H1 (cell line): ENCODE results near the gene CCNT1. TPM values are rescaled to one million over a fixed set of nuclear protein-coding genes. Genes with fewer than 3 reads are reported as not detected.

Experiments used
- CTCF ChIA-PET: fragments of 300-600 bp; sonication (Branson Sonifier 250); formaldehyde crosslinking; loops from one replicate; lab custom pipeline; 2021; ENCODE audit not compliant: partially characterized antibody; lab: Charles Lee
- POLR2A ChIA-PET: fragments of 300-600 bp; sonication (Branson Sonifier 250); formaldehyde crosslinking; loops from one replicate; lab custom pipeline; 2021; ENCODE audit warnings: inconsistent platforms; ENCODE audit not compliant: partially characterized antibody; lab: Charles Lee
- DNase-seq, 2 experiments: peaks; one replicate each; pipeline versions ENCODE4 v3.0.0 to v3.0.0-alpha.2; 2010 to 2022; ENCODE audit warnings: low spot score in 2 of 2, low read depth in 1 of 2, mixed read lengths in 1 of 2
- FAIRE-seq: peaks from 2 replicates; lab custom pipeline; 2011; peaks lifted over from hg19 to GRCh38; lab: Jason Lieb, UNC
- H2AFZ ChIP-seq: 2 replicates; pipeline ENCODE4 v1.8.1; 2012; ENCODE audit warnings: low read length, inconsistent platforms
- H2AK5ac ChIP-seq: 2 replicates; pipeline ENCODE4 v1.6.1; 2013; ENCODE audit warnings: low read depth, low read length
- H2BK120ac ChIP-seq: replicated peaks from 2 replicates; pipeline ENCODE3; 2013; ENCODE audit warnings: low read depth, low read length, inconsistent platforms
- H2BK12ac ChIP-seq: 2 replicates; pipeline ENCODE4 v1.6.1; 2013; ENCODE audit warnings: low read depth, low read length
- H2BK15ac ChIP-seq: 2 replicates; pipeline ENCODE4 v1.6.1; 2013; ENCODE audit warnings: low read length
- H2BK20ac ChIP-seq: 2 replicates; pipeline ENCODE4 v1.6.1; 2013; ENCODE audit warnings: low read length
- H2BK5ac ChIP-seq: 2 replicates; pipeline ENCODE4 v1.6.1; 2013; ENCODE audit warnings: low read depth, low read length
- H3K14ac ChIP-seq: 2 replicates; pipeline ENCODE4 v1.6.1; 2013; ENCODE audit warnings: inconsistent platforms; ENCODE audit not compliant: insufficient read length
- H3K18ac ChIP-seq: 2 replicates; pipeline ENCODE4 v1.6.1; 2013; ENCODE audit warnings: low read length; ENCODE audit errors: extremely low read depth
- H3K23ac ChIP-seq: 2 replicates; pipeline ENCODE4 v1.6.1; 2013; ENCODE audit warnings: inconsistent platforms; ENCODE audit not compliant: insufficient read length
- H3K23me2 ChIP-seq: 2 replicates; pipeline ENCODE4 v1.6.1; 2013; ENCODE audit warnings: low read depth, low read length
- H3K27ac ChIP-seq: 2 replicates; pipeline ENCODE4 v1.6.1; 2011; ENCODE audit warnings: low read depth, low read length, inconsistent platforms
- H3K27me3 ChIP-seq, 4 experiments: replicated peaks in 1 of 4; 1 replicate in 1 of 4; 2 replicates in 3 of 4; pipeline versions ENCODE4 v1.6.1 to v1.8.1; 2011 to 2013; ENCODE audit warnings: low read length in 3 of 4, mild to moderate bottlenecking in 3 of 4, inconsistent platforms in 2 of 4, mixed read lengths in 2 of 4, moderate library complexity in 1 of 4; ENCODE audit not compliant: control insufficient read depth in 3 of 4, insufficient read depth in 3 of 4; ENCODE audit errors: extremely low read depth in 1 of 4
- H3K36me3 ChIP-seq, 4 experiments: 2 replicates each; pipeline versions ENCODE4 v1.6.1 to v1.8.1; 2011 to 2013; ENCODE audit warnings: mild to moderate bottlenecking in 4 of 4, low read length in 3 of 4, moderate library complexity in 2 of 4, control low read depth in 1 of 4, inconsistent platforms in 1 of 4; ENCODE audit not compliant: insufficient read depth in 4 of 4, control insufficient read depth in 2 of 4
- H3K4ac ChIP-seq: replicated peaks from 2 replicates; pipeline ENCODE3; 2013; ENCODE audit warnings: low read length, low read depth, mixed read lengths, inconsistent platforms; ENCODE audit not compliant: insufficient read length
- H3K4me1 ChIP-seq, 4 experiments: replicated peaks in 1 of 4; 1 replicate in 1 of 4; 2 replicates in 3 of 4; pipeline versions ENCODE4 v1.6.1 to v1.8.1; 2011 to 2013; ENCODE audit warnings: low read length in 3 of 4, inconsistent platforms in 2 of 4, mixed read lengths in 1 of 4; ENCODE audit not compliant: insufficient read depth in 4 of 4, control insufficient read depth in 3 of 4
- H3K4me2 ChIP-seq, 2 experiments: 2 replicates each; pipeline versions ENCODE4 v1.6.1 to v1.8.1; 2011 to 2013; ENCODE audit warnings: low read depth in 2 of 2, low read length in 2 of 2, control low read depth in 1 of 2, inconsistent platforms in 1 of 2, mild to moderate bottlenecking in 1 of 2; ENCODE audit not compliant: insufficient read depth in 1 of 2
- H3K4me3 ChIP-seq, 4 experiments: fragments of 200-600, 300-600 bp in 1 of 4; sonication (generic), shearing (Covaris generic), sonication (Bioruptor Twin) in 1 of 4; 2 replicates each; pipeline versions ENCODE4 v1.5.1 to v1.8.1; 2011 to 2016; ENCODE audit warnings: low read length in 4 of 4, low read depth in 3 of 4, control low read depth in 2 of 4, inconsistent platforms in 2 of 4, mild to moderate bottlenecking in 2 of 4, mixed read lengths in 1 of 4, moderate library complexity in 1 of 4; ENCODE audit not compliant: insufficient read depth in 2 of 4; ENCODE audit errors: extremely low read depth in 1 of 4
- H3K56ac ChIP-seq: replicated peaks from 2 replicates; pipeline ENCODE3; 2013; ENCODE audit warnings: low read depth, mild to moderate bottlenecking, mixed read lengths, low read length, inconsistent platforms; ENCODE audit not compliant: insufficient read length
- H3K79me1 ChIP-seq: 2 replicates; pipeline ENCODE4 v1.6.1; 2013; ENCODE audit warnings: low read depth, low read length, control low read depth
- H3K79me2 ChIP-seq, 2 experiments: 2 replicates each; pipeline versions ENCODE4 v1.6.1 to v1.8.1; 2012 to 2013; ENCODE audit warnings: low read length in 2 of 2, mild to moderate bottlenecking in 2 of 2, inconsistent platforms in 1 of 2; ENCODE audit not compliant: insufficient read depth in 2 of 2, control insufficient read depth in 1 of 2
- H3K9ac ChIP-seq, 4 experiments: replicated peaks in 1 of 4; 1 replicate in 1 of 4; 2 replicates in 3 of 4; pipeline versions ENCODE4 v1.6.1 to v1.8.1; 2011 to 2013; ENCODE audit warnings: low read depth in 3 of 4, low read length in 3 of 4, control low read depth in 2 of 4, mild to moderate bottlenecking in 2 of 4, moderate library complexity in 2 of 4, inconsistent platforms in 1 of 4; ENCODE audit errors: extremely low read depth in 1 of 4
- H3K9me3 ChIP-seq, 2 experiments: 2 replicates each; pipeline versions ENCODE4 v1.6.1 to v1.8.1; 2012 to 2013; ENCODE audit warnings: mild to moderate bottlenecking in 2 of 2, moderate library complexity in 2 of 2, control low read depth in 1 of 2, inconsistent platforms in 1 of 2, low read depth in 1 of 2, low read length in 1 of 2, mixed read lengths in 1 of 2; ENCODE audit not compliant: insufficient read depth in 2 of 2
- H4K20me1 ChIP-seq, 2 experiments: replicated peaks in 1 of 2; 2 replicates each; pipeline versions ENCODE3 to v1.8.1; 2011 to 2013; ENCODE audit warnings: inconsistent platforms in 2 of 2, low read length in 2 of 2, mild to moderate bottlenecking in 1 of 2; ENCODE audit not compliant: insufficient read depth in 2 of 2, control insufficient read depth in 1 of 2
- H4K5ac ChIP-seq: 2 replicates; pipeline ENCODE4 v1.6.1; 2013; ENCODE audit warnings: low read length, low read depth, mixed read lengths, inconsistent platforms; ENCODE audit not compliant: insufficient read length
- H4K8ac ChIP-seq: 2 replicates; pipeline ENCODE4 v1.8.0; 2013; ENCODE audit warnings: mild to moderate bottlenecking, moderate library complexity, low read length, inconsistent platforms; ENCODE audit not compliant: insufficient read depth; ENCODE audit errors: extremely low read depth
- H4K91ac ChIP-seq: replicated peaks from 2 replicates; pipeline ENCODE3; 2013; ENCODE audit warnings: low read length, mixed read lengths, inconsistent platforms; ENCODE audit not compliant: insufficient read length
- BACH1 ChIP-seq: IDR thresholded peaks from 2 replicates; pipeline ENCODE4 v1.6.1; 2012; ENCODE audit warnings: low read length, improper control_type of control experiment
- BRCA1 ChIP-seq: IDR thresholded peaks from 2 replicates; pipeline ENCODE4 v1.6.1; 2012; ENCODE audit warnings: low read depth, low read length, improper control_type of control experiment
- CTBP2 ChIP-seq: IDR thresholded peaks from 2 replicates; pipeline ENCODE4 v1.7.0; 2011; ENCODE audit warnings: borderline replicate concordance, mild to moderate bottlenecking, moderate library complexity, mixed read lengths, low read length; ENCODE audit not compliant: insufficient read depth, insufficient read length
- EGR1 ChIP-seq: IDR thresholded peaks from 2 replicates; pipeline ENCODE4 v1.6.1; 2011; ENCODE audit warnings: low read depth, low read length, borderline replicate concordance
- SIX5 ChIP-seq: IDR thresholded peaks from 2 replicates; pipeline ENCODE4 v1.6.1; 2011; ENCODE audit warnings: mild to moderate bottlenecking, low read depth, low read length
- TEAD4 ChIP-seq: IDR thresholded peaks from 2 replicates; pipeline ENCODE4 v1.6.1; 2012; ENCODE audit warnings: low read depth, low read length, inconsistent platforms, mixed read lengths
- YY1 ChIP-seq: IDR thresholded peaks from 2 replicates; pipeline ENCODE4 v1.6.1; 2011; ENCODE audit warnings: low read depth, mild to moderate bottlenecking, low read length
- ZNF274 ChIP-seq: IDR thresholded peaks from 2 replicates; pipeline ENCODE4 v1.7.0; 2012; ENCODE audit warnings: low read length, borderline replicate concordance; ENCODE audit errors: extremely low read depth
- WGBS, 2 experiments: shearing (Covaris generic) in 1 of 2; methylation state at CpG; one replicate each; pipeline versions ENCODE4 v1.1.6 to v1.1.7; 2013 to 2015; ENCODE audit warnings: low lambda C conversion rate in 2 of 2, mixed read lengths in 2 of 2, inconsistent platforms in 1 of 2, low coverage in 1 of 2, missing lambda C conversion rate in 1 of 2; ENCODE audit not compliant: insufficient replicate concordance in 2 of 2, insufficient coverage in 1 of 2, insufficient read length in 1 of 2; ENCODE audit errors: extremely low coverage in 1 of 2, missing lambda C conversion rate in 1 of 2; 5-methylcytosine and 5-hydroxymethylcytosine counted together
- long read RNA-seq, 2 experiments: library from RNA in 1 of 2; library from capped mRNA in 1 of 2; stranded (forward); transcript quantifications; one replicate each; pipeline ENCODE4 v2.0.0, GENCODE V29; 2021; ENCODE audit warnings: inconsistent platforms in 1 of 2
- polyA minus RNA-seq, 3 experiments: library from RNA; depleted of rRNA, polyadenylated mRNA; stranded (reverse); fragments of >200 nt; gene quantifications; 1 replicate in 2 of 3; 2 replicates in 1 of 3; pipeline ENCODE4 v1.2.3, GENCODE V29; 2011
- polyA plus RNA-seq, 7 experiments: library from polyadenylated mRNA; depleted of rRNA in 3 of 7; stranded (reverse) in 5 of 7; unstranded in 2 of 7; fragments of >200 nt in 5 of 7; fragments of 200-250 nt in 2 of 7; gene quantifications; 1 replicate in 5 of 7; 2 replicates in 1 of 7; 4 replicates in 1 of 7; pipeline versions ENCODE4 v1.2.1 to v1.2.3, GENCODE V29; 2011 to 2013; ENCODE audit warnings: missing spikeins in 2 of 7, mixed read lengths in 2 of 7
- total RNA-seq: library from RNA; stranded (reverse); fragmentation: NEBNext Ultra II Directional; extraction: Animal tissue kit (Norgen Biotek cat#: 25700); gene quantifications from 2 replicates; pipeline ENCODE4 v1.2.1, GENCODE V29; 2021

The CCNT1 gene
- total RNA-seq (44.3 and 45.9 TPM in 2 replicates), polyA plus RNA-seq (2011; rRNA removed) (10.8 and 13.2 TPM in 2 replicates), polyA minus RNA-seq (2011; rRNA and poly(A)+ RNA removed) (109 and 132 TPM in 2 replicates)
- 12.4 TPM for polyA plus RNA-seq (2011; cell fraction: cytosol; rRNA removed)
- polyA plus RNA-seq (2011; cell fraction: nucleus; rRNA removed), result 15.8 TPM
- 17.1 to 21.7 TPM (median 18.2 TPM) in 4 replicates for polyA plus RNA-seq (2012, experiment 1 of 2)
- polyA plus RNA-seq (2012, experiment 2 of 2), result 0.85 TPM
- 21.7 TPM for polyA plus RNA-seq (2013, experiment 1 of 2)
- polyA plus RNA-seq (2013, experiment 2 of 2), result 24.2 TPM
- 25.0 TPM for polyA minus RNA-seq (2011; cell fraction: cytosol; rRNA and poly(A)+ RNA removed)
- polyA minus RNA-seq (2011; cell fraction: nucleus; rRNA and poly(A)+ RNA removed), result 53.5 TPM
- long read RNA-seq, experiment 1, full-length matches to known transcripts, result 1 of 23 reads
- long read RNA-seq, experiment 1, partial matches to known transcripts, result 0 of 23 reads
- long read RNA-seq, experiment 1, other reads (novel, unspliced or antisense), result 22 of 23 reads
- long read RNA-seq, experiment 2, full-length matches to known transcripts, result 3 of 11 reads
- long read RNA-seq, experiment 2, partial matches to known transcripts, result 1 of 11 reads
- long read RNA-seq, experiment 2, other reads (novel, unspliced or antisense), result 7 of 11 reads

GRCh38 chr12:48716493-48717251 is at the start of gene CCNT1:
CCNT1 (minus strand) TSS chr12:48716707; CDS start chr12:48716675, 32 bp downstream.
- Histone ChIP-seq H2BK12ac (peak within 1 kb of the TSS; percentile 46; the same call in 1 of the 2 replicates), H2AFZ (peak within 1 kb of the TSS; percentile 28)
- POLR2A ChIA-PET, result interaction anchor here (1.0 to 2.0 kb wide), 5 partner anchors 10 to 95 kb away, joined by 3 to 17 read pairs (median 4); partner anchors contain the start of gene KANSL2
- peak; percentile 77 for TF ChIP-seq YY1
- no peak for TF ChIP-seq ZNF274
- TF ChIP-seq BACH1, result peak; percentile 68
- peak; percentile 84 for TF ChIP-seq EGR1
- peak; percentile 81 for TF ChIP-seq BRCA1
- TF ChIP-seq SIX5, result no peak; the same call in 1 of the 2 replicates
- peak; percentile 60 for TF ChIP-seq TEAD4
- no peak for TF ChIP-seq CTBP2

More at GRCh38 chr12:48716493-48717251, at the start of gene CCNT1:
- Histone ChIP-seq H3K18ac (peak within 1 kb of the TSS; percentile 92; the same call in 1 of the 2 replicates), H3K79me2 (peaks cover 20 to 44% of the 10 kb centered on the region in 2 experiments), H4K91ac (peak within 1 kb of the TSS; percentile 75), H3K4me1 (peaks cover 0 to 5% (median 0%) of the 10 kb centered on the region in 4 experiments; a peak in 3 of 7 replicates), H3K23ac (no peak within 1 kb of the TSS), H3K27me3 (no peaks in the 10 kb centered on the region), H3K4ac (peak within 1 kb of the TSS; percentile 92), H3K4me2 (peak within 1 kb of the TSS; percentile 81 to 85), H2AK5ac (no peak within 1 kb of the TSS), H3K56ac (peak within 1 kb of the TSS; percentile 65), H3K14ac (no peak within 1 kb of the TSS), H3K4me3 (peak within 1 kb of the TSS; percentile 87 to 100 (median 97)), H2BK15ac (no peak within 1 kb of the TSS), H4K8ac (peak within 1 kb of the TSS; percentile 98; the same call in 1 of the 2 replicates), H2BK20ac (no peak within 1 kb of the TSS), H4K5ac (peak within 1 kb of the TSS; percentile 71), H3K9me3 (peaks cover 9 to 12% of the 10 kb centered on the region in 2 experiments), H2BK120ac (peak within 1 kb of the TSS; percentile 78), H2BK5ac (peak within 1 kb of the TSS; percentile 94), H3K27ac (peak within 1 kb of the TSS; percentile 97), H3K36me3 (peaks cover 4 to 27% (median 10%) of the 10 kb centered on the region in 4 experiments; a peak in 6 of 8 replicates), H3K79me1 (no peaks in the 10 kb centered on the region; the same call in 1 of the 2 replicates), H3K23me2 (peaks cover 5% of the 10 kb centered on the region; the same call in 1 of the 2 replicates), H4K20me1 (peaks cover 0 to 12% of the 10 kb centered on the region in 2 experiments), H3K9ac (peak within 1 kb of the TSS; percentile 98 to 99 (median 98))
- DNase-seq (peak; percentile 93 to 99), FAIRE-seq (peak; percentile 81)
- WGBS, 2 experiments, result 1% methylated on average over 61 of the region's 61 CpGs; no CpG with 5 or more reads in 1 of the 2 experiments
- CTCF ChIA-PET, result interaction anchor here (0.6 to 0.7 kb wide), 2 partner anchors 86 to 277 kb away, joined by 4 read pairs; no protein-coding TSS in a partner anchor
